Stimulated activated naive CD8-positive, alpha-beta T cell treated with anti-CD3 and anti-CD28 coated beads, Interleukin-15, amount 100 ng/mL, for 72 hours (primary cell): Measurements from ENCODE around the gene EVI5.
"Not testable (repeated sequence)": the region's sequence is repeated elsewhere in the genome, so short reads cannot be mapped to it uniquely, and the experiment has no call there.

Source experiments
- ATAC-seq: fragments of 150-1000 bp; cut with Tn5 transposase; 2 replicates; pipeline ENCODE4 v1.10.0; 2021; ENCODE audit warnings: mild to moderate bottlenecking, moderate library complexity
- DNase-seq, 2 donors: peaks; one replicate each; pipeline ENCODE4 v3.0.0; 2021 to 2022
- H3K27ac Mint-ChIP-seq, 2 donors: one replicate each; pipeline ENCODE4 v1.8.0; 2022; ENCODE audit warnings: mild to moderate bottlenecking in 2 of 2, mixed read lengths in 2 of 2, moderate library complexity in 2 of 2
- H3K27me3 Mint-ChIP-seq: one replicate; pipeline ENCODE4 v1.8.0; 2022; ENCODE audit warnings: mixed read lengths
- H3K4me1 Mint-ChIP-seq: one replicate; pipeline ENCODE4 v1.8.0; 2022; ENCODE audit warnings: mild to moderate bottlenecking, mixed read lengths
- H3K4me3 Mint-ChIP-seq, 2 donors: one replicate each; pipeline ENCODE4 v1.8.0; 2022; ENCODE audit warnings: mild to moderate bottlenecking in 2 of 2, mixed read lengths in 2 of 2, moderate library complexity in 1 of 2
- H3K9me3 Mint-ChIP-seq, 2 donors: one replicate each; pipeline ENCODE4 v1.8.0; 2022; ENCODE audit warnings: mixed read lengths in 2 of 2

Gene EVI5

GRCh38 chr1:92739669-92740524, 45.0 kb downstream of the EVI5 start:
- Mint-ChIP-seq H3K27ac (no peak overlapping the region), H3K27me3 (peaks cover 9% of the 10 kb centered on the region), H3K4me3 (no peak overlapping the region), H3K9me3 (no peaks in the 10 kb centered on the region), H3K4me1 (no peaks in the 10 kb centered on the region)
- ATAC-seq (no peak), DNase-seq (no peak)

GRCh38 chr1:92736395-92736794, 48.5 kb downstream of the EVI5 start:
- H3K27ac Mint-ChIP-seq, result no peak overlapping the region
- DNase-seq (no peak), ATAC-seq (no peak)
- H3K4me1 Mint-ChIP-seq, result no peaks in the 10 kb centered on the region
- no peak overlapping the region for H3K4me3 Mint-ChIP-seq
- H3K9me3 Mint-ChIP-seq, result no peaks in the 10 kb centered on the region
- peaks cover 17% of the 10 kb centered on the region for H3K27me3 Mint-ChIP-seq

DNA sequence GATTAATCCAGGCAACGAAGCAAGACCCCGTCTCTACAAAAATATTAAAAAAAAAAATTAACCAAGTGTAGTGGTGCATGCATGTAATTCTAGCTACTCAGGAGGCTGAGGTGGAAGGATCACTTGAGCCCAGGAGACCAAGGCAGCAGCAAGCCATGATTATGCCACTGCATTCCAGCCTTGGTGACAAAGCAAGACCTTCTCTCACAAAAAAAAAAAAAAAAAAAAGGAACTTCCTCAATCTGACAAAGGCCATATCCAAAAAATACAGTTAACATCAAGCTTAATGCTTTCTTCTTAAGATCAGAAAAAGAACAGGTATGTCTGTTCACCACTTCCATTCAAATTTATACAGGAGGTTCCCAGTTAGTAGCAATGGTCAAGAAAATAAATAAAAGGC, 54.4 kb downstream of the EVI5 start:
- Mint-ChIP-seq H3K27me3 (peaks cover 10% of the 10 kb centered on the region), H3K9me3 (no peaks in the 10 kb centered on the region), H3K4me3 (no peak overlapping the region), H3K27ac (peak overlapping the region in 1 of 2 donors; percentile 35), H3K4me1 (no peaks in the 10 kb centered on the region)
- DNase-seq (no peak), ATAC-seq (no peak)

GRCh38 chr1:92728697-92729096, 56.2 kb downstream of the EVI5 start:
- ATAC-seq (no peak), DNase-seq (no peak)
- H3K4me3 Mint-ChIP-seq, result no peak overlapping the region
- H3K4me1 Mint-ChIP-seq, result no peaks in the 10 kb centered on the region
- no peak overlapping the region for H3K27ac Mint-ChIP-seq
- H3K27me3 Mint-ChIP-seq, result peaks cover 10% of the 10 kb centered on the region
- H3K9me3 Mint-ChIP-seq, result no peaks in the 10 kb centered on the region

GRCh38 chr1:92723713-92724112, 61.2 kb downstream of the EVI5 start:
- not testable (repeated sequence) for DNase-seq, H3K4me3 Mint-ChIP-seq, H3K4me1 Mint-ChIP-seq, H3K27ac Mint-ChIP-seq, ATAC-seq, H3K9me3 Mint-ChIP-seq
- peaks cover 21% of the 10 kb centered on the region for H3K27me3 Mint-ChIP-seq

GRCh38 chr1:92721886-92722285, 63.0 kb downstream of the EVI5 start:
- ATAC-seq (no peak), DNase-seq (no peak)
- Mint-ChIP-seq H3K27ac (no peak overlapping the region), H3K9me3 (peaks cover 0 to 9% of the 10 kb centered on the region in 2 donors), H3K27me3 (peaks cover 39% of the 10 kb centered on the region), H3K4me3 (no peak overlapping the region), H3K4me1 (no peaks in the 10 kb centered on the region)

GRCh38 chr1:92721157-92721556, 63.8 kb downstream of the EVI5 start:
- H3K4me3 Mint-ChIP-seq, DNase-seq, ATAC-seq, H3K9me3 Mint-ChIP-seq, H3K4me1 Mint-ChIP-seq, H3K27ac Mint-ChIP-seq: not testable (repeated sequence)
- peaks cover 47% of the 10 kb centered on the region for H3K27me3 Mint-ChIP-seq

DNA sequence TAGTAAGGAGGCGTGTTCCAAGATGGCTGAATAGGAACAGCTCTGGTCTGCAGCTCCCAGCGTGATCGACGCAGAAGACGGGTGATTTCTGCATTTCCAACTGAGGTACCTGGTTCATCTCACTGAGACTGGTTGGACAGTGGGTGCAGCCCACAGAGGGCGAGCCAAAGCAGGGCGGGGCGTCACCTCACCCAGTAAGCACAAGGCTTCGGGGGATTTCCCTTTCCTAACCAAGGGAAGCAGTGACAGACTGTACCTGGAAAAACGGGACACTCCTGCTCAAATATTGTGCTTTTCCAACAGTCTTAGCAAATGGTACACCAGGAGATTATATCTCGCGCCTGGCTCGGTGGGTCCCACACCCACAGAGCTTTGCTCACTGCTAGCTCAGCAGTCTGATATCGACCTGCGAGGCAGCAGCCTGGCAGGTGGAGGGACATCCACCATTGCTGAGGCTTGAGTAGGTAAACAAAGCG, 69.4 kb downstream of the EVI5 start:
- not testable (repeated sequence) for H3K27ac Mint-ChIP-seq, H3K4me1 Mint-ChIP-seq, H3K4me3 Mint-ChIP-seq, H3K9me3 Mint-ChIP-seq, DNase-seq, ATAC-seq
- H3K27me3 Mint-ChIP-seq, result peaks cover 63% of the 10 kb centered on the region

GRCh38 chr1:92713939-92714338, 71.0 kb downstream of the EVI5 start:
- H3K4me1 Mint-ChIP-seq, result no peaks in the 10 kb centered on the region
- H3K27ac Mint-ChIP-seq, result no peak overlapping the region
- peaks cover 47% of the 10 kb centered on the region for H3K27me3 Mint-ChIP-seq
- H3K4me3 Mint-ChIP-seq, result no peak overlapping the region
- no peaks in the 10 kb centered on the region for H3K9me3 Mint-ChIP-seq
- no peak for DNase-seq
- no peak for ATAC-seq

GRCh38 chr1:92711473-92712165, 73.3 kb downstream of the EVI5 start:
- Mint-ChIP-seq H3K27ac (no peak overlapping the region), H3K4me3 (no peak overlapping the region), H3K27me3 (peaks cover 24% of the 10 kb centered on the region), H3K4me1 (no peaks in the 10 kb centered on the region), H3K9me3 (no peaks in the 10 kb centered on the region)
- ATAC-seq, result no peak
- no peak for DNase-seq

DNA sequence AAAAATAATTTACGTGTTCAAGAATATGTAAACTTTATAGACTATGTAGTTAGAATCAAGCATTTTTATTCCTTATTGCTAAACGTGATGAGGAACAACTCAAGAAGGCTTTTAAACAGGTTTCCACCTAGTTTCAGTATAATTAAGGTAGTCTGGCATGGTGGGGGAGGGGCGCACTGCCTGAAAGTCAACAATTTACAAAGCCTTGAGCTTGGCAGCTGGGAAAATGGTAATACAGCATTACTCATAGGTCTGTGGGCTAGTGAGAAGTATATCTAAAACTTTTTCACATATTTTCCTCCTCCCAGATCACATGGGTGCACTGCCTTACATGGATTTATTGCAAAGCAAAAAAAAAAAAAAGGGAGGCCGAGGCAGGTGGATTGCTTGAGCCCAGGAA, 75.2 kb downstream of the EVI5 start:
- Mint-ChIP-seq H3K27me3 (peaks cover 6% of the 10 kb centered on the region), H3K4me1 (no peaks in the 10 kb centered on the region), H3K9me3 (no peaks in the 10 kb centered on the region), H3K27ac (no peak overlapping the region), H3K4me3 (no peak overlapping the region)
- ATAC-seq, result no peak
- DNase-seq, result no peak

DNA sequence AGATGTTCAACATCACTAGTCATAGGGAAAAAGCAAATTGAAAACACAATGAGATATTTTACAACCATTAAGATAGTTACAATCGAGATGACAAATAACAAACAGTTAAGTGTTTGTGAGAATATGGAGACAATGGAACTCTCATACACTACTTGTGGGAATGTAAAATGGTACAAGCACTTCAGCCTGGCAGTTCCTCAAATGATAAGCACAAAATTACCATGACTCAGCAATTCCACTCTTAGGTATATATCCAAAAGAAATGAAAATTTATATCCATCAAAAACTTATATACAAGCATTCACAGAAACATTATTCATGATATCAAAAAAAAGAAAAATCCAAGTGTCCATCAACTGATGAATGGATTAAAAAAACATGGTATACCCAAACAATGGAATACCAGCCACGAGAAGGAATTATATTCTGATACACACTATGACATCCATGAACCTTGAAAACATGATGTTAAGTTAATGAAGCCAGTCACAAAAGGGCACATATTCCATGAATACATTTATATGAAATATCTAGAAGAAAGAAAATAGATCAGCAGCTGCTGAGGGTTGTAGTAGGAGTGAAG, 76.4 kb downstream of the EVI5 start:
- Mint-ChIP-seq H3K9me3 (no peaks in the 10 kb centered on the region), H3K27ac (no peak overlapping the region), H3K27me3 (peaks cover under 1% of the 10 kb centered on the region), H3K4me3 (no peak overlapping the region), H3K4me1 (no peaks in the 10 kb centered on the region)
- no peak for DNase-seq
- no peak for ATAC-seq

GRCh38 chr1:92707709-92708108, 77.2 kb downstream of the EVI5 start:
- no peak for DNase-seq
- Mint-ChIP-seq H3K4me1 (no peaks in the 10 kb centered on the region), H3K4me3 (no peak overlapping the region), H3K9me3 (no peaks in the 10 kb centered on the region), H3K27ac (peak overlapping the region in 1 of 2 donors; percentile 61), H3K27me3 (no peaks in the 10 kb centered on the region)
- ATAC-seq, result no peak

GRCh38 chr1:92707292-92707691, 77.6 kb downstream of the EVI5 start:
- Mint-ChIP-seq H3K4me1 (no peaks in the 10 kb centered on the region), H3K27me3 (no peaks in the 10 kb centered on the region), H3K9me3 (no peaks in the 10 kb centered on the region), H3K27ac (no peak overlapping the region), H3K4me3 (no peak overlapping the region)
- DNase-seq, result no peak
- ATAC-seq, result no peak

GRCh38 chr1:92705446-92705845, 79.5 kb downstream of the EVI5 start:
- no peak overlapping the region for H3K4me3 Mint-ChIP-seq
- DNase-seq (no peak), ATAC-seq (no peak)
- no peaks in the 10 kb centered on the region for H3K9me3 Mint-ChIP-seq
- H3K27me3 Mint-ChIP-seq, result no peaks in the 10 kb centered on the region
- no peaks in the 10 kb centered on the region for H3K4me1 Mint-ChIP-seq
- no peak overlapping the region for H3K27ac Mint-ChIP-seq

GRCh38 chr1:92701147-92701546, 83.8 kb downstream of the EVI5 start:
- H3K27ac Mint-ChIP-seq, result no peak overlapping the region
- H3K27me3 Mint-ChIP-seq, result no peaks in the 10 kb centered on the region
- no peaks in the 10 kb centered on the region for H3K9me3 Mint-ChIP-seq
- no peaks in the 10 kb centered on the region for H3K4me1 Mint-ChIP-seq
- ATAC-seq (no peak), DNase-seq (no peak)
- no peak overlapping the region for H3K4me3 Mint-ChIP-seq
